Measurements from ENCODE around the gene MICAL2. TPM values are rescaled to one million over a fixed set of nuclear protein-coding genes. Genes with fewer than 3 reads are reported as not detected.

Gene MICAL2
- total and polyA plus RNA-seq, 2 of the 8 experiments (the other 6 are each of a cell fraction or from before 2014, with no cell fraction given): 1.3 to 4.1 TPM

DNA sequence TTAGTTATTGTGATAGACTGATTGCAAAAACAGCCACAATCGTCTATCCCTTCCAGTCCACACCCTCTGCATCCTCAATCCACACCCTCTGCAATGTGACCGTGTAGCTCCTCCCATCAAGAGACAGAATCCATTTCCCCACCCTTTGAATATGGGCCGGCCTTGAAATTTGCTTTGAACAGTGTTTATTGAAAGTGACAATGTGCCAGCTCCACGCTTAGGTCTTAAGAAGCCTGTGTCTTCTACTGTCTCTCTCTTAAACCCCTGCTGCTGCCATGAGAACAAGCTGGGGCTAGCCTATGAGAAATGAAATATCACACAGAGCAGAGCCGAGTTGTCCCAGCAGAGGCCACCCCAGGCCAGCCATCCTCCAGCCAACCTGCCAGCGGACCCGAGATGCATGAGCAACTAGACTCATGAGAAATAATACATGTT lies 22.3 kb upstream of the MICAL2 start:
- CTCF ChIA-PET (ENCODE audit: partially characterized antibody): interaction anchor here (0.8 to 7.0 kb wide), 15 partner anchors 10 to 201 kb away, joined by 3 to 37 read pairs (median 12); no protein-coding TSS in a partner anchor
- Histone ChIP-seq H2BK5ac (ENCODE audit: low read depth, low read length) (no peak overlapping the region), H2BK20ac (ENCODE audit: low read length) (no peak overlapping the region), H4K5ac (ENCODE audit: insufficient read length, low read depth, low read length) (no peak overlapping the region), H2AK5ac (ENCODE audit: low read depth, low read length) (no peak overlapping the region), H3K4me2 (ENCODE audit: insufficient read depth in 1 of 2, low read depth in 2 of 2, low read length in 2 of 2) (no peak overlapping the region), H3K4me1 (replicated peaks in 1 of 4; ENCODE audit: control insufficient read depth in 3 of 4, insufficient read depth in 4 of 4, low read length in 3 of 4) (peaks cover 3 to 13% (median 9%) of the 10 kb centered on the region in 4 experiments), H3K9me3 (ENCODE audit: insufficient read depth in 2 of 2, low read depth in 1 of 2, low read length in 1 of 2) (no peaks in the 10 kb centered on the region), H4K20me1 (replicated peaks in 1 of 2; ENCODE audit: control insufficient read depth in 1 of 2, insufficient read depth in 2 of 2, low read length in 2 of 2) (no peaks in the 10 kb centered on the region), H2BK120ac (replicated peaks; ENCODE audit: low read depth, low read length) (no peak overlapping the region), H3K23ac (ENCODE audit: insufficient read length) (no peak overlapping the region), H3K18ac (ENCODE audit: extremely low read depth, low read length) (no peak overlapping the region), H2AFZ (ENCODE audit: low read length) (no peak overlapping the region), H3K4me3 (ENCODE audit: extremely low read depth in 1 of 4, insufficient read depth in 2 of 4, low read depth in 3 of 4, low read length in 4 of 4) (no peak overlapping the region), H3K36me3 (ENCODE audit: control insufficient read depth in 2 of 4, insufficient read depth in 4 of 4, low read length in 3 of 4) (no peaks in the 10 kb centered on the region), H3K27ac (ENCODE audit: low read depth, low read length) (no peak overlapping the region), H3K4ac (replicated peaks; ENCODE audit: insufficient read length, low read depth, low read length) (no peak overlapping the region), H3K56ac (replicated peaks; ENCODE audit: insufficient read length, low read depth, low read length) (no peak overlapping the region), H3K14ac (ENCODE audit: insufficient read length) (no peak overlapping the region), H2BK15ac (ENCODE audit: low read length) (no peak overlapping the region), H3K9ac (replicated peaks in 1 of 4; ENCODE audit: extremely low read depth in 1 of 4, low read depth in 3 of 4, low read length in 3 of 4) (no peak overlapping the region), H3K79me2 (ENCODE audit: control insufficient read depth in 1 of 2, insufficient read depth in 2 of 2, low read length in 2 of 2) (no peaks in the 10 kb centered on the region), H4K91ac (replicated peaks; ENCODE audit: insufficient read length, low read length) (no peak overlapping the region), H3K23me2 (ENCODE audit: low read depth, low read length) (no peaks in the 10 kb centered on the region), H4K8ac (ENCODE audit: extremely low read depth, insufficient read depth, low read length) (no peak overlapping the region), H2BK12ac (ENCODE audit: low read depth, low read length) (no peak overlapping the region), H3K79me1 (ENCODE audit: low read depth, low read length) (no peaks in the 10 kb centered on the region), H3K27me3 (replicated peaks in 1 of 4; ENCODE audit: control insufficient read depth in 3 of 4, extremely low read depth in 1 of 4, insufficient read depth in 3 of 4, low read length in 3 of 4) (no peaks in the 10 kb centered on the region)
- TF ChIP-seq RAD21 (IDR thresholded peaks at IDR 0.05 in 1 of 2, conservative IDR thresholded peaks at IDR 0.05 in 1 of 2; ENCODE audit: low read depth in 2 of 2, low read length in 2 of 2): peak; percentile 35 to 55; a peak in 3 of 4 replicates
- TF ChIP-seq, protein P1, sequence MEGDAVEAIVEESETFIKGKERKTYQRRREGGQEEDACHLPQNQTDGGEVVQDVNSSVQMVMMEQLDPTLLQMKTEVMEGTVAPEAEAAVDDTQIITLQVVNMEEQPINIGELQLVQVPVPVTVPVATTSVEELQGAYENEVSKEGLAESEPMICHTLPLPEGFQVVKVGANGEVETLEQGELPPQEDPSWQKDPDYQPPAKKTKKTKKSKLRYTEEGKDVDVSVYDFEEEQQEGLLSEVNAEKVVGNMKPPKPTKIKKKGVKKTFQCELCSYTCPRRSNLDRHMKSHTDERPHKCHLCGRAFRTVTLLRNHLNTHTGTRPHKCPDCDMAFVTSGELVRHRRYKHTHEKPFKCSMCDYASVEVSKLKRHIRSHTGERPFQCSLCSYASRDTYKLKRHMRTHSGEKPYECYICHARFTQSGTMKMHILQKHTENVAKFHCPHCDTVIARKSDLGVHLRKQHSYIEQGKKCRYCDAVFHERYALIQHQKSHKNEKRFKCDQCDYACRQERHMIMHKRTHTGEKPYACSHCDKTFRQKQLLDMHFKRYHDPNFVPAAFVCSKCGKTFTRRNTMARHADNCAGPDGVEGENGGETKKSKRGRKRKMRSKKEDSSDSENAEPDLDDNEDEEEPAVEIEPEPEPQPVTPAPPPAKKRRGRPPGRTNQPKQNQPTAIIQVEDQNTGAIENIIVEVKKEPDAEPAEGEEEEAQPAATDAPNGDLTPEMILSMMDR (IDR thresholded peaks at IDR 0.05; ENCODE audit: control extremely low read depth in 1 of 3, insufficient read depth in 1 of 3, low read depth in 1 of 3, low read length in 3 of 3): peak in 2 of 3 experiments; percentile 4 to 22; a peak in 2 of 4 replicates
- TF ChIP-seq CTBP2 (IDR thresholded peaks at IDR 0.05; ENCODE audit: borderline replicate concordance, insufficient read depth, insufficient read length, low read length): no peak
- FAIRE-seq (no peak), DNase-seq (ENCODE audit: low read depth in 1 of 2, low spot score in 2 of 2) (no peak)
- POLR2A ChIA-PET (ENCODE audit: partially characterized antibody): interaction anchor here (1.2 kb wide), 1 partner anchor 15 kb away, joined by 3 read pairs; no protein-coding TSS in a partner anchor
- WGBS, 2 experiments (ENCODE audit: extremely low coverage in 1 of 2, insufficient coverage in 1 of 2, insufficient read length in 1 of 2, insufficient replicate concordance in 2 of 2, low coverage in 1 of 2, low lambda C conversion rate in 2 of 2, missing lambda C conversion rate in 1 of 2): 91% methylated on average over 7 of the region's 7 CpGs; no CpG with 5 or more reads in 1 of the 2 experiments

Data from H1 (cell line).